GM23338 (cell line): ENCODE data around the gene SRF. TPM values are rescaled to one million over a fixed set of nuclear protein-coding genes. Genes with fewer than 3 reads are reported as not detected.

Source experiments
- ATAC-seq: fragments of 200-7000 bp; cut with Tn5 transposase; 3 replicates; pipeline ENCODE4 v1.9.1; 2020
- DNase-seq: peaks from one replicate; pipeline ENCODE4 v3.0.0-alpha.2; 2015; ENCODE audit warnings: low spot score
- H2AFZ ChIP-seq: fragments of 200-600 bp; sonication (generic); 2 replicates; pipeline ENCODE4 v1.8.0; 2016; ENCODE audit warnings: antibody characterized with exemption, mild to moderate bottlenecking, moderate library complexity
- H3F3A ChIP-seq: fragments of 200-600 bp; sonication (generic); replicated peaks from 2 replicates; pipeline ENCODE4 v1.8.0; 2017; ENCODE audit warnings: antibody characterized with exemption, mixed run types, low read depth
- H3K27ac ChIP-seq: fragments of 200-600 bp; sonication (generic); 2 replicates; pipeline ENCODE4 v1.6.1; 2016; ENCODE audit warnings: low read depth
- H3K27me3 ChIP-seq: fragments of 200-600 bp; sonication (generic); 2 replicates; pipeline ENCODE4 v1.8.0; 2016; ENCODE audit warnings: mild to moderate bottlenecking, mixed run types, moderate library complexity; ENCODE audit not compliant: insufficient read depth
- H3K36me3 ChIP-seq: fragments of 200-600 bp; sonication (generic); 2 replicates; pipeline ENCODE4 v1.8.0; 2016; ENCODE audit warnings: mild to moderate bottlenecking; ENCODE audit not compliant: insufficient read depth
- H3K4me1 ChIP-seq: fragments of 200-600 bp; sonication (generic); 2 replicates; pipeline ENCODE4 v1.8.0; 2016; ENCODE audit warnings: mild to moderate bottlenecking, moderate library complexity; ENCODE audit not compliant: insufficient read depth
- H3K4me2 ChIP-seq: fragments of 200-600 bp; sonication (generic); 2 replicates; pipeline ENCODE4 v1.7.1; 2017; ENCODE audit warnings: mixed run types
- H3K4me3 ChIP-seq: fragments of 200-600 bp; sonication (generic); 2 replicates; pipeline ENCODE4 v1.6.1; 2016; ENCODE audit warnings: mixed run types
- H3K79me2 ChIP-seq: fragments of 200-600 bp; sonication (generic); replicated peaks from 2 replicates; pipeline ENCODE4 v1.8.0; 2017; ENCODE audit warnings: mild to moderate bottlenecking; ENCODE audit not compliant: insufficient read depth
- H3K9me2 ChIP-seq: fragments of 200-600 bp; sonication (generic); 2 replicates; pipeline ENCODE4 v1.8.0; 2017; ENCODE audit not compliant: insufficient read depth
- H4K20me1 ChIP-seq: fragments of 200-600 bp; sonication (generic); replicated peaks from 2 replicates; pipeline ENCODE4 v1.8.0; 2017; ENCODE audit warnings: mild to moderate bottlenecking; ENCODE audit not compliant: insufficient read depth
- H3K27ac Mint-ChIP-seq: 2 replicates; pipeline ENCODE4 v1.8.0; 2020; ENCODE audit warnings: inconsistent platforms, mild to moderate bottlenecking, moderate library complexity, mixed read lengths
- H3K27me3 Mint-ChIP-seq: 3 replicates; pipeline ENCODE4 v1.8.0; 2022; ENCODE audit warnings: low read depth, mild to moderate bottlenecking, moderate library complexity, mixed read lengths, inconsistent platforms; ENCODE audit not compliant: insufficient read depth, poor library complexity
- H3K36me3 Mint-ChIP-seq: 3 replicates; pipeline ENCODE4 v1.8.0; 2021; ENCODE audit warnings: low read depth, mild to moderate bottlenecking, inconsistent platforms, moderate library complexity, mixed read lengths
- H3K4me1 Mint-ChIP-seq: 3 replicates; pipeline ENCODE4 v1.8.0; 2020; ENCODE audit warnings: mild to moderate bottlenecking, inconsistent platforms, mixed read lengths
- H3K4me3 Mint-ChIP-seq: 3 replicates; pipeline ENCODE4 v1.8.0; 2021; ENCODE audit warnings: moderate library complexity, mild to moderate bottlenecking, inconsistent platforms, mixed read lengths
- H3K9me3 Mint-ChIP-seq: 3 replicates; pipeline ENCODE4 v1.8.0; 2020; ENCODE audit warnings: moderate library complexity, mild to moderate bottlenecking, inconsistent platforms, mixed read lengths
- CREB1 ChIP-seq: fragments of 250-450 bp; sonication (Bioruptor Pico); IDR thresholded peaks from 2 replicates; pipeline ENCODE4 v1.5.0; 2020; ENCODE audit warnings: low read depth, mild to moderate bottlenecking, moderate library complexity
- EZH2 ChIP-seq: fragments of 200-600 bp; sonication (generic); IDR thresholded peaks from one replicate; pipeline ENCODE4 v1.8.0; 2017; ENCODE audit warnings: antibody characterized with exemption, mild to moderate bottlenecking, low read depth; ENCODE audit not compliant: unreplicated experiment
- EZH2phosphoT487 ChIP-seq: fragments of 200-600 bp; sonication (generic); IDR thresholded peaks from one replicate; pipeline ENCODE4 v1.8.1; 2018; ENCODE audit warnings: antibody characterized with exemption; ENCODE audit not compliant: unreplicated experiment
- NANOG ChIP-seq: IDR thresholded peaks from 2 replicates; pipeline ENCODE4 v1.6.1; 2016; ENCODE audit warnings: antibody characterized with exemption, borderline replicate concordance
- POLR2AphosphoS5 ChIP-seq: IDR thresholded peaks from 2 replicates; pipeline ENCODE4 v1.6.1; 2016; ENCODE audit warnings: antibody characterized with exemption, low read depth
- STAT1 ChIP-seq: IDR thresholded peaks from one replicate; pipeline ENCODE4 v1.6.1; 2016; ENCODE audit warnings: antibody characterized with exemption; ENCODE audit not compliant: unreplicated experiment
- ZNF114 ChIP-seq: fragments of 250-450 bp; sonication (Bioruptor Pico); IDR thresholded peaks from 2 replicates; pipeline ENCODE4 v1.5.0; 2020; ENCODE audit warnings: mild to moderate bottlenecking, moderate library complexity
- polyA plus RNA-seq: library from polyadenylated mRNA; unstranded; fragments of >200 nt; fragmentation: Nextera tagmentation; extraction: Ambion mirVana; gene quantifications from 2 replicates; pipeline ENCODE4 v1.2.1, GENCODE V29; 2016
- total RNA-seq: library from RNA; depleted of rRNA; stranded (reverse); fragments of >200 nt; shearing (Covaris generic); gene quantifications from 2 replicates; pipeline ENCODE4 v1.2.3, GENCODE V29; 2014
- TF ChIP-seq, protein P1 (sequence below): fragments of 250-450 bp; sonication (Bioruptor Pico); IDR thresholded peaks from 2 replicates; pipeline ENCODE4 v1.5.0; 2020; ENCODE audit warnings: mild to moderate bottlenecking, moderate library complexity
- TF ChIP-seq, protein P2 (sequence below): IDR thresholded peaks from one replicate; pipeline ENCODE4 v1.6.1; 2018; ENCODE audit warnings: antibody characterized with exemption; ENCODE audit not compliant: unreplicated experiment

Gene SRF
- total and polyA plus RNA-seq, 2 experiments from 2014 or later = 9.9 to 54.9 TPM

GRCh38 chr6:43146709-43147688, 24.1 kb upstream of the SRF start (continued):
- TF ChIP-seq, protein P1, sequence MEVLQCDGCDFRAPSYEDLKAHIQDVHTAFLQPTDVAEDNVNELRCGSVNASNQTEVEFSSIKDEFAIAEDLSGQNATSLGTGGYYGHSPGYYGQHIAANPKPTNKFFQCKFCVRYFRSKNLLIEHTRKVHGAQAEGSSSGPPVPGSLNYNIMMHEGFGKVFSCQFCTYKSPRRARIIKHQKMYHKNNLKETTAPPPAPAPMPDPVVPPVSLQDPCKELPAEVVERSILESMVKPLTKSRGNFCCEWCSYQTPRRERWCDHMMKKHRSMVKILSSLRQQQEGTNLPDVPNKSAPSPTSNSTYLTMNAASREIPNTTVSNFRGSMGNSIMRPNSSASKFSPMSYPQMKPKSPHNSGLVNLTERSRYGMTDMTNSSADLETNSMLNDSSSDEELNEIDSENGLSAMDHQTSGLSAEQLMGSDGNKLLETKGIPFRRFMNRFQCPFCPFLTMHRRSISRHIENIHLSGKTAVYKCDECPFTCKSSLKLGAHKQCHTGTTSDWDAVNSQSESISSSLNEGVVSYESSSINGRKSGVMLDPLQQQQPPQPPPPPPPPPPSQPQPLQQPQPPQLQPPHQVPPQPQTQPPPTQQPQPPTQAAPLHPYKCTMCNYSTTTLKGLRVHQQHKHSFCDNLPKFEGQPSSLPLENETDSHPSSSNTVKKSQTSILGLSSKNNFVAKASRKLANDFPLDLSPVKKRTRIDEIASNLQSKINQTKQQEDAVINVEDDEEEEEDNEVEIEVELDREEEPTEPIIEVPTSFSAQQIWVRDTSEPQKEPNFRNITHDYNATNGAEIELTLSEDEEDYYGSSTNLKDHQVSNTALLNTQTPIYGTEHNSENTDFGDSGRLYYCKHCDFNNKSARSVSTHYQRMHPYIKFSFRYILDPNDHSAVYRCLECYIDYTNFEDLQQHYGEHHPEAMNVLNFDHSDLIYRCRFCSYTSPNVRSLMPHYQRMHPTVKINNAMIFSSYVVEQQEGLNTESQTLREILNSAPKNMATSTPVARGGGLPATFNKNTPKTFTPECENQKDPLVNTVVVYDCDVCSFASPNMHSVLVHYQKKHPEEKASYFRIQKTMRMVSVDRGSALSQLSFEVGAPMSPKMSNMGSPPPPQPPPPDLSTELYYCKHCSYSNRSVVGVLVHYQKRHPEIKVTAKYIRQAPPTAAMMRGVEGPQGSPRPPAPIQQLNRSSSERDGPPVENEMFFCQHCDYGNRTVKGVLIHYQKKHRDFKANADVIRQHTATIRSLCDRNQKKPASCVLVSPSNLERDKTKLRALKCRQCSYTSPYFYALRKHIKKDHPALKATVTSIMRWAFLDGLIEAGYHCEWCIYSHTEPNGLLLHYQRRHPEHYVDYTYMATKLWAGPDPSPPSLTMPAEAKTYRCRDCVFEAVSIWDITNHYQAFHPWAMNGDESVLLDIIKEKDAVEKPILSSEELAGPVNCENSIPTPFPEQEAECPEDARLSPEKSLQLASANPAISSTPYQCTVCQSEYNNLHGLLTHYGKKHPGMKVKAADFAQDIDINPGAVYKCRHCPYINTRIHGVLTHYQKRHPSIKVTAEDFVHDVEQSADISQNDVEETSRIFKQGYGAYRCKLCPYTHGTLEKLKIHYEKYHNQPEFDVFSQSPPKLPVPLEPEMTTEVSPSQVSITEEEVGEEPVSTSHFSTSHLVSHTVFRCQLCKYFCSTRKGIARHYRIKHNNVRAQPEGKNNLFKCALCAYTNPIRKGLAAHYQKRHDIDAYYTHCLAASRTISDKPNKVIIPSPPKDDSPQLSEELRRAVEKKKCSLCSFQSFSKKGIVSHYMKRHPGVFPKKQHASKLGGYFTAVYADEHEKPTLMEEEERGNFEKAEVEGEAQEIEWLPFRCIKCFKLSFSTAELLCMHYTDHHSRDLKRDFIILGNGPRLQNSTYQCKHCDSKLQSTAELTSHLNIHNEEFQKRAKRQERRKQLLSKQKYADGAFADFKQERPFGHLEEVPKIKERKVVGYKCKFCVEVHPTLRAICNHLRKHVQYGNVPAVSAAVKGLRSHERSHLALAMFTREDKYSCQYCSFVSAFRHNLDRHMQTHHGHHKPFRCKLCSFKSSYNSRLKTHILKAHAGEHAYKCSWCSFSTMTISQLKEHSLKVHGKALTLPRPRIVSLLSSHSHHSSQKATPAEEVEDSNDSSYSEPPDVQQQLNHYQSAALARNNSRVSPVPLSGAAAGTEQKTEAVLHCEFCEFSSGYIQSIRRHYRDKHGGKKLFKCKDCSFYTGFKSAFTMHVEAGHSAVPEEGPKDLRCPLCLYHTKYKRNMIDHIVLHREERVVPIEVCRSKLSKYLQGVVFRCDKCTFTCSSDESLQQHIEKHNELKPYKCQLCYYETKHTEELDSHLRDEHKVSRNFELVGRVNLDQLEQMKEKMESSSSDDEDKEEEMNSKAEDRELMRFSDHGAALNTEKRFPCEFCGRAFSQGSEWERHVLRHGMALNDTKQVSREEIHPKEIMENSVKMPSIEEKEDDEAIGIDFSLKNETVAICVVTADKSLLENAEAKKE (CRISPR knock-in tag) = no peak
- no peak for TF ChIP-seq EZH2
- TF ChIP-seq NANOG = no peak
- TF ChIP-seq ZNF114 (CRISPR knock-in tag) = no peak

DNA sequence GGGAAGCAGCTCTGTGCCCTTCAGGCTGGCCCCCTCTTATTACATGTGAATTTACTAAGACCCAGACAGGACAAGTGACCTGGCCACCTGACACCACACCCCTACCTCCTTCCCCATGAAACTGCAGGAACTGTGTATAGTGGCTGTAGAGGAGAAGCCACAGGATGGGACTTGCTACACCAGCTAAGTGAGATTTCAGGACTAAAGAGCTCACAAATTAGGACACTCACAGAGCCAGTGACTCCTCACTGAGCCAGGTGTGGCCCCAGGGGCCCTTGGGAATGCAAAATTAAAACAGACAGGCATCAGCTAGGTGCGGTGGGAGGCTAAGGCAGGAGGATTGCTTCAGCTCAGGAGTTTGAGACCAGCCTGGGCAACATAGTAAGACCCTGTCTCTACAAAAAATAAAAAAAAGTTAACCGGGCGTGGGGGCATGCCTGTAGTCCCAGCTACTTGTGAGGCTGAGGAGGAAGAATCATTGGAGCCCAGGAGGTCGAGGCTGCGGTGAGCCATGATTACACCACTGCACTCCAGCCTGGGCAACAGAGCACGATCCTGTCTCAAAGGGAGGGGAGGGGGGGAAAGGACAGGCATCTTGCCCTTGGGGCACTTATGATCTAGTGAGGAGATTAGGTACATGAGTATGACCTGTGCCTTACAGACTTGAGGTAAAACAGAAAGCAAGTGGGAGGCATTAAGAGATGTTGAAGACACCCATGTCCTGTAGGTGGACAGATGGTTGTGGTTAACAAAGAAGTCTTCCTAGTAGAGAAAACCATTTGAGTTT, 23.2 kb upstream of the SRF start:
- Histone ChIP-seq H3K27ac (no peak overlapping the region), H3K4me2 (no peak overlapping the region), H3K9me2 (no peaks in the 10 kb centered on the region), H3K4me3 (no peak overlapping the region), H3K36me3 (no peaks in the 10 kb centered on the region), H3K79me2 (no peaks in the 10 kb centered on the region), H3K4me1 (peaks cover 5% of the 10 kb centered on the region; the same call in 1 of the 2 replicates), H2AFZ (no peak overlapping the region), H4K20me1 (no peaks in the 10 kb centered on the region; the same call in 1 of the 2 replicates), H3F3A (no peaks in the 10 kb centered on the region), H3K27me3 (no peaks in the 10 kb centered on the region)
- Mint-ChIP-seq H3K27me3 (peaks cover 15% of the 10 kb centered on the region), H3K4me1 (peaks cover 9% of the 10 kb centered on the region), H3K4me3 (no peak overlapping the region), H3K27ac (no peak overlapping the region), H3K36me3 (peaks cover 20% of the 10 kb centered on the region), H3K9me3 (no peaks in the 10 kb centered on the region)
- no peak for DNase-seq
- no peak for ATAC-seq
- TF ChIP-seq NANOG (no peak), EZH2phosphoT487 (no peak), STAT1 (no peak), POLR2AphosphoS5 (no peak), CREB1 (CRISPR knock-in tag) (no peak)
- TF ChIP-seq, protein P2, sequence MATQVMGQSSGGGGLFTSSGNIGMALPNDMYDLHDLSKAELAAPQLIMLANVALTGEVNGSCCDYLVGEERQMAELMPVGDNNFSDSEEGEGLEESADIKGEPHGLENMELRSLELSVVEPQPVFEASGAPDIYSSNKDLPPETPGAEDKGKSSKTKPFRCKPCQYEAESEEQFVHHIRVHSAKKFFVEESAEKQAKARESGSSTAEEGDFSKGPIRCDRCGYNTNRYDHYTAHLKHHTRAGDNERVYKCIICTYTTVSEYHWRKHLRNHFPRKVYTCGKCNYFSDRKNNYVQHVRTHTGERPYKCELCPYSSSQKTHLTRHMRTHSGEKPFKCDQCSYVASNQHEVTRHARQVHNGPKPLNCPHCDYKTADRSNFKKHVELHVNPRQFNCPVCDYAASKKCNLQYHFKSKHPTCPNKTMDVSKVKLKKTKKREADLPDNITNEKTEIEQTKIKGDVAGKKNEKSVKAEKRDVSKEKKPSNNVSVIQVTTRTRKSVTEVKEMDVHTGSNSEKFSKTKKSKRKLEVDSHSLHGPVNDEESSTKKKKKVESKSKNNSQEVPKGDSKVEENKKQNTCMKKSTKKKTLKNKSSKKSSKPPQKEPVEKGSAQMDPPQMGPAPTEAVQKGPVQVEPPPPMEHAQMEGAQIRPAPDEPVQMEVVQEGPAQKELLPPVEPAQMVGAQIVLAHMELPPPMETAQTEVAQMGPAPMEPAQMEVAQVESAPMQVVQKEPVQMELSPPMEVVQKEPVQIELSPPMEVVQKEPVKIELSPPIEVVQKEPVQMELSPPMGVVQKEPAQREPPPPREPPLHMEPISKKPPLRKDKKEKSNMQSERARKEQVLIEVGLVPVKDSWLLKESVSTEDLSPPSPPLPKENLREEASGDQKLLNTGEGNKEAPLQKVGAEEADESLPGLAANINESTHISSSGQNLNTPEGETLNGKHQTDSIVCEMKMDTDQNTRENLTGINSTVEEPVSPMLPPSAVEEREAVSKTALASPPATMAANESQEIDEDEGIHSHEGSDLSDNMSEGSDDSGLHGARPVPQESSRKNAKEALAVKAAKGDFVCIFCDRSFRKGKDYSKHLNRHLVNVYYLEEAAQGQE = no peak
